T47D (cell line): ENCODE results near the gene SP140.
A peak's percentile ranks its signal among the peaks of the same experiment; 100 is the strongest.
"Not testable (repeated sequence)": the region's sequence is repeated elsewhere in the genome, so short reads cannot be mapped to it uniquely, and the experiment has no call there.

Source experiments
- DNase-seq, 2 experiments: peaks; one replicate each; pipeline versions ENCODE4 v3.0.0 to v3.0.0-alpha.2; 2011 to 2012; ENCODE audit warnings: low read depth in 1 of 2, low spot score in 1 of 2
- JUND ChIP-seq: IDR thresholded peaks from 2 replicates; pipeline ENCODE4 v1.6.1; 2012; ENCODE audit warnings: low read depth
- in situ Hi-C: cut with HindIII; loops from 2 replicates; pipeline ENCODE4 v1.10.0; 2016; ENCODE audit warnings: low sequenced_read_pairs, low pct_unique_long_range_greater_than_20kb

SP140 gene

GRCh38 chr2:230216489-230216888 is 9.0 kb upstream of the SP140 start:
- in situ Hi-C loops = no loop called here
- DNase-seq = no peak

GRCh38 chr2:230217424-230217823 is 8.1 kb upstream of the SP140 start:
- peak in 1 of 2 experiments; percentile 24 for DNase-seq
- in situ Hi-C loops = no loop called here
- no peak for TF ChIP-seq JUND

More at GRCh38 chr2:230216489-230216888, 9.0 kb upstream of the SP140 start:
- no peak for TF ChIP-seq JUND

DNA sequence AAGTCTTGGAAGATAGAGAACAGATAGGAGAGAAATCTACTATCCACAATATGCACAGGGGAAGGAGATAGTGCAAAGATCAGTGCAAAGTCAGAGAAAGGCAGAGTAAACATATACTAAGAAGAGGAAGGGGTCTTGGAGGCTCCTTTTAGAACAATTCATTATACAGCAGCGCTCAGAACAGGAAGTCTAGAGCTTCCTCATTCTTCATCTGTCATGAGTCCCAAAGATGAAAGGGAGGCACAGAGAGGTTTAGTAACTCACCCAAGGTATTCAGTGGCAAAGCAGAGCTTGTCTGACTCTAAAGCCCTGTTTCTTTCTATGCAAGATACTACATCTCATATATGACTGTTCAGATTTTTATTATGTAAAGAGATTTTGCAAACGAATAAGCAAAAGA is 7.1 kb upstream of the SP140 start:
- in situ Hi-C loops = no loop called here

GRCh38 chr2:230219419-230220331 is 5.9 kb upstream of the SP140 start, which contains the start of gene SP110:
Gene SP110, minus strand, starts transcription at chr2:230219984. Its CDS starts 3,057 bp downstream, at chr2:230216927.
- no peak for TF ChIP-seq JUND
- DNase-seq = peak; percentile 43 to 95
- in situ Hi-C loops = no loop called here

More for the DNA sequence above, 7.1 kb upstream of the SP140 start:
- DNase-seq = no peak
- no peak for TF ChIP-seq JUND

DNA sequence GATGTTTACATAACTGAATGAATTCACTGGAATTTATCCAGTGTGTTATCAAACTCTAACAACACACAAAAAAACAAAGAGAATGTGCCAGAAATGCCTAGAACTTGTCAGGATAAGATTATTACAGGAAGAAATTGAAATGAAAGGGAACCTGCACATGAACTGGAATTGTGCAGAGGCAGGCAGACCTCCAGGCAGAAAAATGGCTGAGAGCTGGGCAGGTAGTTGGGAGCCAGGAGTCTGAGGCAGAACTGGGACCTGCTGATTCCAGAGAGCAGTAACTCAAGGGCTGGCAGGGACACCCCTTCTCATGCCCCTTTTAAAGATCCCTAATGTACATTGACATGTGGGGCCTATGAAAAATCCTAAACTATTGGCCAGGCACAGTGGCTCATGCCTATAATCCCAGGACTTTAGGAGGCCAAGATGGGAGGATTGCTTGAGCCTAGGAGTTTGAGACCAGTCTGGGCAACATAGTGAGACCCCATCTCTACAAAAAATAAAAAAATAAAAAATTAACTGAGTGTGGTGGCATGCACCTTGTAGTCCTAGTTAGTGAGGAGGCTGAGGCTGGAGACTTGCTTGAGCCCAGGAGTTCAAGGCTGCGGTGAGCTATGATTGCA is 5.1 kb upstream of the SP140 start:
- in situ Hi-C loops = no loop called here

GRCh38 chr2:230221493-230221892 is 4.0 kb upstream of the SP140 start:
- no peak for DNase-seq
- no peak for TF ChIP-seq JUND
- in situ Hi-C loops = no loop called here

More for the DNA sequence above, 5.1 kb upstream of the SP140 start:
- DNase-seq = no peak
- TF ChIP-seq JUND = no peak

DNA sequence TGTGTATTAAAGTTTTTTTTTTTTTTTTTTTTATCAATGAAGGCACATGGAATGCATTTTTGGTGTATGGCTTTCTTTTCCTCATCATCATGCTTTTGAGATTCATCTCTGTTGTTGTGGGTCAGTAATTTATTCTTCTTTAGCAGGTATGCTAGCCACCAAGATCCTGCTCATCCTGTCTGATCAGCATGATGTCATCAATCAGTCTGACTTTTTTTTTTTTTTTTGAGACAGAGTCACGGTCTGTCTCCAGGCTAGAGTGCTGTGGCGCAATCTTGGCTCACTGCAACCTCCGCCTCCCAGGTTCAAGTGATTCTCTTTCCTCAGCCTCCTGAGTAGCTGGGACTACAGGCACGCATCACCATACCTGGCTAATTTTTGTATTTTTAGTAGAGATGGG is 2.7 kb upstream of the SP140 start:
- peak in 1 of 2 experiments; percentile 72 for DNase-seq
- in situ Hi-C loops = not testable (repeated sequence)

DNA sequence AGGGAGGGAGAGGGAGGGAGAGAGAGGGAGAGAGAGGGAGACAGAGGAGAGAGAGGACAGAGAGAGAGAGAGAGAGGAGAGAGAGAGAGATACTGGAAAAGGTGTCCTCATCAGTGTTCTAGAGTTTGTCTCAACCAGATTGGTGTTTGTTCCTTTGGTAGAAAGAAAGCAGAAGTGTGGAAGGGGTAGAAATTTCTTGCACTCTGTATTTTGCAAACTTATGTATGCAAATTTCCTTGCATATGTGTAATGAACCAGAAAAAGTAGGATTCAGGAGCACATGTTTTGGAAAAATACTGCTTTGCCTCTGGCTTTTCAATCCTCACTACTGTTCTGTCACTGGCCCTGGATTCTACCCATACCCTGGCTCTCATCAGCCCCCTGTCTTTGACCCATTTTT is 1.1 kb upstream of the SP140 start:
- in situ Hi-C loops = no loop called here
- TF ChIP-seq JUND = no peak

DNA sequence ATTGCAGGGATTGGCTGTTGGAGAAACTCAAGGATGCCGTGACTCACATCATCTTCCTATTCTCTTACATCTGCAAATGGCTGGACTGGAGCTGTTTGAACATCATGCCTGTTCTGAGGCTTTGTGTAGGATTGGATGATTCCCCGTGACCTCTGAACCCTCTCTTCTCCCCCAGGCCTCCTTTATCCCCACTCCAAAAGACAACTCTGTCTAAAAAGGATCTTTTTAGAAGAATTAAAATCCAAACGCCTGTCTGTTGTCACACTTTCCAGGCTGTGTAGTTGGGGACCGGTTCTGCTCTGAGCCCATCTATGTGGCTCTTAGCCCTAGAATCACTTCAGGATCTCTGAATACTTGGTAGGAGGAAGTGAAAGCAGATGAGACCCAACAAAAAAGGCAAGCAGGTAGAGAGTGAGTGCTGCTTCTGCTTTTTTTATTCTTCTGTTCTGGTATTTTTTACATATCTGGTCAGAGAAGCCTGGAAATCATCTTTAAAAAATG is 565 bp downstream of the SP140 start:
- TF ChIP-seq JUND = no peak
- in situ Hi-C loops = no loop called here
- DNase-seq = no peak

More for the DNA sequence above, 1.1 kb upstream of the SP140 start:
- DNase-seq = no peak

DNA sequence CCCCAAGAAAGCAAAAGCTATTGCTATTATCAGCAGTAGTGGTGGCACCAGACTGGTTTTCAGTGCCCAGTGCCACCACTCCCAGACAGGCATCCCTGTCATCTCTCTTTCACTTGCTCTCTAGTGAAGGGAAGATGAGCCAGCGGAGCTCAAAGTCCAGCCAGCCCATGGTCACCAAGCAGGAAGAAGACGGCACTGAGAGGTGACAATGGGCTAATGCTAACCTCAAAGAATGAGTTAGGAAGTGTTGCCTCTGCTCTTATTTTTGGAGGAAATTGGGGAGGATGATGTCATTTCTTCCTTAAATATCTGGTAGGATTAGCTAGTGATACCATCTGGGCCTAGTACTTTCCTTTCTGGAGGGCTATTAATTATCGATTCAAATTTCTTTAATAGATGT is 1.7 kb downstream of the SP140 start:
- in situ Hi-C loops = no loop called here
- DNase-seq = no peak
- TF ChIP-seq JUND = no peak

DNA sequence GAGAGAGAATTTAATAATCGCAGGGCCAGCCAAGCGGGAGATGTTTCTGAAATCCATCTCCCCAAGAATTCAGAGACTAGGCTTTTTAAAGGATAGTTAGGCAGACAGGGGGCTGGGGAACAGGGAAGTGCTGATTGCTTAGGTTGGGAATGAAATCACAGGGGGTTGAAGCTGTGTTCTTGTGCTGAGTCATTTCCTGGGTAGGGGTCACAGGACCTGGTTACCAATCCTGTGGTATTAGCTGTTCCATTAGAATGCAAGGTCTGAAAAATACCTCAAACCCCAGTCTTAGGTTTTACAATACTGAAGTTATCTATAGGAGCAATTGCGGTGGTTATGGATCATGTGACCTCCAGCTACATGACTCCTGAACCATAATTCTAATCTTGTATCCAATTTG is 4.6 kb downstream of the SP140 start:
- TF ChIP-seq JUND = no peak
- no peak for DNase-seq
- in situ Hi-C loops = no loop called here

DNA sequence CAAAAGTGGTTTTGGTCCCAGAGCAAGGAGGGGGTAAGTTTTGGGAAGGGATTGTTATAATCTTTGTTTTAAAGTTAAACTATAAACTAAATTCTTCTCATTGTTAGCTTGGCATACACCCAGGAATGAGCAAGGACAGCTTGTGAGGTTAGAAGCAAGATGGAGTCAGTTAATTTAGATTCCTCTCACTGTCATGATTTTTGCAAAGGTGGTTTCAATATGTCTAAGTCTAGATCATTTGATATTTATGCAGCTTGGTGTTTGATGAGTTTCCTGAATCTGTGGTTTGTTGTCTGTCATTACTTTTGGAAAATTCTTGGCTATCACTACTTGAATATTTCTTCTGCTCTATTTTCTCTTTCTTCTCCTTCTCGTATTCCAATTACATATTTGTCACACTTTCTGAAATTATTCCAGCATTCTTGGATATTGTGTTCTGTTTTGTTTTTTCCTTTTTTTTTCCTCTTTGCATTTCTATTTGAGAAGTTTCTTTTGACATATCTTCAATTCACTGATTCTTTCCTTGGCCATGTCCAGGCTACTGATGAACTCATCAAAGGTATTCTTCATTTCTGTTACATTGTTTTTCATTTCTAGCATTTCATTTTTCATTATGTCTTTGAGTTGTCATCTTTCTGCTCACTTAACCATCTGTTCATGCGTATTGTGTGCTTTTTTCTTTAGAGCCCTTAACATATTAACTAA is 5.1 kb downstream of the SP140 start:
- in situ Hi-C loops = no loop called here
- no peak for TF ChIP-seq JUND
- DNase-seq = no peak
